ENCODE results near the gene BCL2.

The BCL2 gene

GRCh38 chr18:63254716-63255399, 64.7 kb downstream of the BCL2 start:
- Mint-ChIP-seq H3K36me3 (ENCODE audit: low read depth) (peaks cover 67% of the 10 kb centered on the region), H3K27me3 (ENCODE audit: low read depth) (no peaks in the 10 kb centered on the region), H3K4me1 (ENCODE audit: low read depth) (peaks cover 59% of the 10 kb centered on the region), H3K9me3 (peaks cover 4% of the 10 kb centered on the region), H3K27ac (peak overlapping the region; percentile 11), H3K4me3 (no peak overlapping the region)

- peaks cover 66% of the 10 kb centered on the region for H3K36me3 Mint-ChIP-seq (ENCODE audit: low read depth)
- no peaks in the 10 kb centered on the region for H3K27me3 Mint-ChIP-seq (ENCODE audit: low read depth)
- H3K9me3 Mint-ChIP-seq, result peaks cover 4% of the 10 kb centered on the region
- H3K4me1 Mint-ChIP-seq (ENCODE audit: low read depth), result peaks cover 57% of the 10 kb centered on the region
- peak overlapping the region; percentile 56 for H3K4me3 Mint-ChIP-seq
- H3K27ac Mint-ChIP-seq, result peak overlapping the region; percentile 38
These were observed 65.9 kb downstream of the BCL2 start for GRCh38 chr18:63253428-63254372.

- Mint-ChIP-seq H3K27me3 (ENCODE audit: low read depth) (no peaks in the 10 kb centered on the region), H3K9me3 (peaks cover 4% of the 10 kb centered on the region), H3K27ac (peak overlapping the region; percentile 38), H3K4me1 (ENCODE audit: low read depth) (peaks cover 62% of the 10 kb centered on the region), H3K4me3 (peak overlapping the region; percentile 56), H3K36me3 (ENCODE audit: low read depth) (peaks cover 66% of the 10 kb centered on the region)
These were observed 66.6 kb downstream of the BCL2 start for GRCh38 chr18:63253014-63253413.

GRCh38 chr18:63249771-63250170, 69.8 kb downstream of the BCL2 start:
- H3K36me3 Mint-ChIP-seq (ENCODE audit: low read depth), result peaks cover 66% of the 10 kb centered on the region
- peaks cover 52% of the 10 kb centered on the region for H3K4me1 Mint-ChIP-seq (ENCODE audit: low read depth)
- peak overlapping the region; percentile 68 for H3K27ac Mint-ChIP-seq
- no peaks in the 10 kb centered on the region for H3K27me3 Mint-ChIP-seq (ENCODE audit: low read depth)
- H3K9me3 Mint-ChIP-seq, result peaks cover 4% of the 10 kb centered on the region
- H3K4me3 Mint-ChIP-seq, result peak overlapping the region; percentile 36

- peaks cover 45% of the 10 kb centered on the region for H3K4me1 Mint-ChIP-seq (ENCODE audit: low read depth)
- peaks cover 55% of the 10 kb centered on the region for H3K36me3 Mint-ChIP-seq (ENCODE audit: low read depth)
- H3K4me3 Mint-ChIP-seq, result no peak overlapping the region
- peaks cover 4% of the 10 kb centered on the region for H3K9me3 Mint-ChIP-seq
- H3K27me3 Mint-ChIP-seq (ENCODE audit: low read depth), result no peaks in the 10 kb centered on the region
- no peak overlapping the region for H3K27ac Mint-ChIP-seq
These were observed 71.6 kb downstream of the BCL2 start for GRCh38 chr18:63247926-63248325.

- peaks cover 46% of the 10 kb centered on the region for H3K4me1 Mint-ChIP-seq (ENCODE audit: low read depth)
- H3K27ac Mint-ChIP-seq, result no peak overlapping the region
- H3K36me3 Mint-ChIP-seq (ENCODE audit: low read depth), result peaks cover 57% of the 10 kb centered on the region
- H3K9me3 Mint-ChIP-seq, result peaks cover 2% of the 10 kb centered on the region
- no peak overlapping the region for H3K4me3 Mint-ChIP-seq
- H3K27me3 Mint-ChIP-seq (ENCODE audit: low read depth), result no peaks in the 10 kb centered on the region
These were observed 72.1 kb downstream of the BCL2 start for GRCh38 chr18:63247506-63247905.

GRCh38 chr18:63245600-63245999, 74.0 kb downstream of the BCL2 start:
- Mint-ChIP-seq H3K4me3 (no peak overlapping the region), H3K27ac (no peak overlapping the region), H3K4me1 (ENCODE audit: low read depth) (peaks cover 53% of the 10 kb centered on the region), H3K36me3 (ENCODE audit: low read depth) (peaks cover 64% of the 10 kb centered on the region), H3K9me3 (no peaks in the 10 kb centered on the region), H3K27me3 (ENCODE audit: low read depth) (no peaks in the 10 kb centered on the region)

GRCh38 chr18:63244607-63245006, 75.0 kb downstream of the BCL2 start:
- Mint-ChIP-seq H3K9me3 (no peaks in the 10 kb centered on the region), H3K27me3 (ENCODE audit: low read depth) (no peaks in the 10 kb centered on the region), H3K4me1 (ENCODE audit: low read depth) (peaks cover 48% of the 10 kb centered on the region), H3K4me3 (no peak overlapping the region), H3K27ac (no peak overlapping the region), H3K36me3 (ENCODE audit: low read depth) (peaks cover 65% of the 10 kb centered on the region)

GRCh38 chr18:63241760-63242159, 77.8 kb downstream of the BCL2 start:
- Mint-ChIP-seq H3K9me3 (peaks cover 3% of the 10 kb centered on the region), H3K36me3 (ENCODE audit: low read depth) (peaks cover 73% of the 10 kb centered on the region), H3K27ac (no peak overlapping the region), H3K27me3 (ENCODE audit: low read depth) (no peaks in the 10 kb centered on the region), H3K4me3 (no peak overlapping the region), H3K4me1 (ENCODE audit: low read depth) (peaks cover 43% of the 10 kb centered on the region)

GRCh38 chr18:63241317-63241712, 78.3 kb downstream of the BCL2 start:
- H3K27ac Mint-ChIP-seq, result no peak overlapping the region
- peaks cover 41% of the 10 kb centered on the region for H3K4me1 Mint-ChIP-seq (ENCODE audit: low read depth)
- peaks cover 3% of the 10 kb centered on the region for H3K9me3 Mint-ChIP-seq
- no peaks in the 10 kb centered on the region for H3K27me3 Mint-ChIP-seq (ENCODE audit: low read depth)
- peaks cover 73% of the 10 kb centered on the region for H3K36me3 Mint-ChIP-seq (ENCODE audit: low read depth)
- H3K4me3 Mint-ChIP-seq, result no peak overlapping the region

GRCh38 chr18:63240531-63241316, 78.8 kb downstream of the BCL2 start:
- Mint-ChIP-seq H3K27me3 (ENCODE audit: low read depth) (no peaks in the 10 kb centered on the region), H3K36me3 (ENCODE audit: low read depth) (peaks cover 73% of the 10 kb centered on the region), H3K4me1 (ENCODE audit: low read depth) (peaks cover 47% of the 10 kb centered on the region), H3K27ac (no peak overlapping the region), H3K4me3 (no peak overlapping the region), H3K9me3 (peaks cover 6% of the 10 kb centered on the region)

GRCh38 chr18:63238693-63239075, 80.9 kb downstream of the BCL2 start:
- Mint-ChIP-seq H3K4me1 (ENCODE audit: low read depth) (peaks cover 48% of the 10 kb centered on the region), H3K36me3 (ENCODE audit: low read depth) (peaks cover 75% of the 10 kb centered on the region), H3K4me3 (no peak overlapping the region), H3K27ac (no peak overlapping the region), H3K27me3 (ENCODE audit: low read depth) (no peaks in the 10 kb centered on the region), H3K9me3 (peaks cover 17% of the 10 kb centered on the region)

- Mint-ChIP-seq H3K27ac (no peak overlapping the region), H3K4me3 (no peak overlapping the region)
These were observed 81.5 kb downstream of the BCL2 start for GRCh38 chr18:63237881-63238692.

More at GRCh38 chr18:63237881-63238692, 81.5 kb downstream of the BCL2 start:
- no peaks in the 10 kb centered on the region for H3K27me3 Mint-ChIP-seq (ENCODE audit: low read depth)
- H3K36me3 Mint-ChIP-seq (ENCODE audit: low read depth), result peaks cover 75% of the 10 kb centered on the region
- H3K4me1 Mint-ChIP-seq (ENCODE audit: low read depth), result peaks cover 52% of the 10 kb centered on the region
- H3K9me3 Mint-ChIP-seq, result peaks cover 17% of the 10 kb centered on the region
